Breast epithelium (tissue), 3 donors: ENCODE measurements around the gene NDST4.

Experiments used
- POLR2A ChIP-seq: fragments of 450-650 bp; IDR thresholded peaks from one replicate; pipeline ENCODE4 v1.6.1; 2016; ENCODE audit warnings: antibody characterized with exemption, mild to moderate bottlenecking, moderate library complexity
- TF ChIP-seq, protein P1 (sequence below), 3 donors: fragments of 450-650 bp; IDR thresholded peaks; one replicate each; pipeline ENCODE4 v1.5.1; 2016 to 2017; ENCODE audit warnings: antibody characterized with exemption in 3 of 3, mild to moderate bottlenecking in 3 of 3, moderate library complexity in 3 of 3

DNA sequence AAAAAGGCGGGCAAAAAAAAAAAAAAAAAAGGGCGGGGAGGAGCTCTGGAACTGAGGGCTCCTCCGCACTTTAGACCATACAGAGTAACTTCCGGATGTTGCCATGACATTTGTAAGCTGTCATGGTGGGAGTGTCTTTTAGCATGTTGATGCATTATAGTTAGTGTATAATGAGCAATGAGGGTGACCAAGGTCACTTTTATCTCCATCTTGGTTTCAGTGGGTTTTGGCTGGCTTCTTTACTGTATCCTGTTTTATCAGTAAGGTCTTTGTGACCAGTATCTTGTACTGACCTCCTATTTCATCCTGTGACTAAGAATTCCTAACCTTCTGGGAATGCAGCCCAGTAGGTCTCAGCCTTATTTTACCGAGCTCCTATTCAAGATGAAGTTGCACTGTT, 321.4 kb downstream of the NDST4 start:
- no peak for TF ChIP-seq POLR2A
- TF ChIP-seq, protein P1, sequence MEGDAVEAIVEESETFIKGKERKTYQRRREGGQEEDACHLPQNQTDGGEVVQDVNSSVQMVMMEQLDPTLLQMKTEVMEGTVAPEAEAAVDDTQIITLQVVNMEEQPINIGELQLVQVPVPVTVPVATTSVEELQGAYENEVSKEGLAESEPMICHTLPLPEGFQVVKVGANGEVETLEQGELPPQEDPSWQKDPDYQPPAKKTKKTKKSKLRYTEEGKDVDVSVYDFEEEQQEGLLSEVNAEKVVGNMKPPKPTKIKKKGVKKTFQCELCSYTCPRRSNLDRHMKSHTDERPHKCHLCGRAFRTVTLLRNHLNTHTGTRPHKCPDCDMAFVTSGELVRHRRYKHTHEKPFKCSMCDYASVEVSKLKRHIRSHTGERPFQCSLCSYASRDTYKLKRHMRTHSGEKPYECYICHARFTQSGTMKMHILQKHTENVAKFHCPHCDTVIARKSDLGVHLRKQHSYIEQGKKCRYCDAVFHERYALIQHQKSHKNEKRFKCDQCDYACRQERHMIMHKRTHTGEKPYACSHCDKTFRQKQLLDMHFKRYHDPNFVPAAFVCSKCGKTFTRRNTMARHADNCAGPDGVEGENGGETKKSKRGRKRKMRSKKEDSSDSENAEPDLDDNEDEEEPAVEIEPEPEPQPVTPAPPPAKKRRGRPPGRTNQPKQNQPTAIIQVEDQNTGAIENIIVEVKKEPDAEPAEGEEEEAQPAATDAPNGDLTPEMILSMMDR (IDR thresholded peaks at IDR 0.05): no peak
